ENCODE data around the gene VPS35. TPM values are rescaled to one million over a fixed set of nuclear protein-coding genes. Genes with fewer than 3 reads are reported as not detected.

VPS35 gene
- total and polyA plus RNA-seq, 2 experiments from 2014 or later, result 127 to 221 TPM

GRCh38 chr16:46730801-46731690 lies 42.1 kb upstream of the VPS35 start:
- TF ChIP-seq CTCF (IDR thresholded peaks at IDR 0.05; ENCODE audit: poor library complexity) (no peak), EZH2phosphoT487 (IDR thresholded peaks at IDR 0.05; ENCODE audit: low read depth, severe bottlenecking, unreplicated experiment) (no peak), EZH2 (IDR thresholded peaks at IDR 0.05; ENCODE audit: borderline replicate concordance) (no peak)
- Histone ChIP-seq H3K4me3 (no peak overlapping the region), H3K9me3 (ENCODE audit: low read depth) (no peaks in the 10 kb centered on the region), H2AFZ (no peak overlapping the region), H3K36me3 (replicated peaks; ENCODE audit: insufficient read depth, low read depth) (no peaks in the 10 kb centered on the region), H3K27me3 (no peaks in the 10 kb centered on the region), H4K20me1 (ENCODE audit: insufficient read depth, poor library complexity, severe bottlenecking) (no peaks in the 10 kb centered on the region), H3K9me2 (replicated peaks; ENCODE audit: insufficient read depth) (no peaks in the 10 kb centered on the region), H3K27ac (no peak overlapping the region), H3K4me1 (ENCODE audit: insufficient read depth) (no peaks in the 10 kb centered on the region), H3K4me2 (no peak overlapping the region), H3K79me2 (no peaks in the 10 kb centered on the region)
- no peak for DNase-seq (ENCODE audit: low spot score)
- 84% methylated on average over 17 of the region's 17 CpGs for WGBS (ENCODE audit: low lambda C conversion rate, missing lambda C conversion rate)

GRCh38 chr16:46730126-46730525 lies 41.1 kb upstream of the VPS35 start:
- Histone ChIP-seq H3K27ac (no peak overlapping the region), H3K9me2 (replicated peaks; ENCODE audit: insufficient read depth) (no peaks in the 10 kb centered on the region), H3K27me3 (no peaks in the 10 kb centered on the region), H4K20me1 (ENCODE audit: insufficient read depth, poor library complexity, severe bottlenecking) (no peaks in the 10 kb centered on the region), H3K4me3 (no peak overlapping the region), H3K36me3 (replicated peaks; ENCODE audit: insufficient read depth, low read depth) (no peaks in the 10 kb centered on the region), H3K79me2 (no peaks in the 10 kb centered on the region), H3K9me3 (ENCODE audit: low read depth) (no peaks in the 10 kb centered on the region), H2AFZ (no peak overlapping the region), H3K4me2 (no peak overlapping the region), H3K4me1 (ENCODE audit: insufficient read depth) (no peaks in the 10 kb centered on the region)
- no peak for DNase-seq (ENCODE audit: low spot score)
- 94% methylated on average over 7 of the region's 8 CpGs for WGBS (ENCODE audit: low lambda C conversion rate, missing lambda C conversion rate)
- no peak for TF ChIP-seq EZH2phosphoT487 (IDR thresholded peaks at IDR 0.05; ENCODE audit: low read depth, severe bottlenecking, unreplicated experiment)

GRCh38 chr16:46729326-46729995 lies 40.5 kb upstream of the VPS35 start:
- no peak for TF ChIP-seq EZH2 (IDR thresholded peaks at IDR 0.05; ENCODE audit: borderline replicate concordance)
- no peak for TF ChIP-seq CTCF (IDR thresholded peaks at IDR 0.05; ENCODE audit: poor library complexity)
- TF ChIP-seq EZH2phosphoT487 (IDR thresholded peaks at IDR 0.05; ENCODE audit: low read depth, severe bottlenecking, unreplicated experiment), result no peak
- H3K4me3 ChIP-seq, result no peak overlapping the region
- no peak overlapping the region for H3K4me2 ChIP-seq
- no peak for DNase-seq (ENCODE audit: low spot score)
- no peaks in the 10 kb centered on the region for H3K4me1 ChIP-seq (ENCODE audit: insufficient read depth)
- no peaks in the 10 kb centered on the region for H3K9me2 ChIP-seq (replicated peaks; ENCODE audit: insufficient read depth)
- 97% methylated on average over 7 of the region's 7 CpGs for WGBS (ENCODE audit: low lambda C conversion rate, missing lambda C conversion rate)
- H3K27me3 ChIP-seq, result no peaks in the 10 kb centered on the region
- H3K36me3 ChIP-seq (replicated peaks; ENCODE audit: insufficient read depth, low read depth), result no peaks in the 10 kb centered on the region
- H2AFZ ChIP-seq, result no peak overlapping the region
- peaks cover 3% of the 10 kb centered on the region for H3K9me3 ChIP-seq (ENCODE audit: low read depth)
- no peak overlapping the region for H3K27ac ChIP-seq
- no peaks in the 10 kb centered on the region for H3K79me2 ChIP-seq
- H4K20me1 ChIP-seq (ENCODE audit: insufficient read depth, poor library complexity, severe bottlenecking), result no peaks in the 10 kb centered on the region

GRCh38 chr16:46728806-46729205 lies 39.8 kb upstream of the VPS35 start:
- WGBS (ENCODE audit: low lambda C conversion rate, missing lambda C conversion rate), result 90% methylated on average over 14 of the region's 14 CpGs
- Histone ChIP-seq H3K4me3 (no peak overlapping the region), H3K9me3 (ENCODE audit: low read depth) (peaks cover 4% of the 10 kb centered on the region), H3K4me2 (no peak overlapping the region), H3K4me1 (ENCODE audit: insufficient read depth) (no peaks in the 10 kb centered on the region), H2AFZ (no peak overlapping the region), H3K27me3 (no peaks in the 10 kb centered on the region), H3K9me2 (replicated peaks; ENCODE audit: insufficient read depth) (no peaks in the 10 kb centered on the region), H3K27ac (no peak overlapping the region), H4K20me1 (ENCODE audit: insufficient read depth, poor library complexity, severe bottlenecking) (no peaks in the 10 kb centered on the region), H3K79me2 (no peaks in the 10 kb centered on the region), H3K36me3 (replicated peaks; ENCODE audit: insufficient read depth, low read depth) (no peaks in the 10 kb centered on the region)
- no peak for DNase-seq (ENCODE audit: low spot score)
- no peak for TF ChIP-seq EZH2phosphoT487 (IDR thresholded peaks at IDR 0.05; ENCODE audit: low read depth, severe bottlenecking, unreplicated experiment)
- TF ChIP-seq EZH2 (IDR thresholded peaks at IDR 0.05; ENCODE audit: borderline replicate concordance), result no peak
- TF ChIP-seq CTCF (IDR thresholded peaks at IDR 0.05; ENCODE audit: poor library complexity), result no peak
